ENCODE data around the gene KRTAP6-2.

DNA sequence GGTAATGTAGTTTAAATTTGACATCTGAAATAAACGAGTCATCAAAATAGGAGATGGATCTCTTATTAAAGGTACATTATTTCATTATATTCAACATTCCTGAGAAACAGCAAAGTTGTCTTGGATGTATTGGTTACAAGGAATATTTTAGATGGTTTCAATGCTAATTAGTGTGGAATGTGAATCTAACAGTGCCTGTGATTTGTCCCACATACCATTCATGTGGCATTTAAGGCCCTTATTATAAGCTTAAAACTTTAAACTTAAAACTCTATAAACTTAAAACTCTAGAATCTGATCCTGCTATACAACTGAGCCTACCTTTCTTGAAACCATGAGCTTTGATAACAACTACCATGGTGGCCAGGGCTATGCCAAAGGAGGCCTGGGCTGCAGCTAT lies 2.1 kb upstream of the KRTAP6-2 start, which contains the start of gene KRTAP22-1:
- TF ChIP-seq, protein P1, sequence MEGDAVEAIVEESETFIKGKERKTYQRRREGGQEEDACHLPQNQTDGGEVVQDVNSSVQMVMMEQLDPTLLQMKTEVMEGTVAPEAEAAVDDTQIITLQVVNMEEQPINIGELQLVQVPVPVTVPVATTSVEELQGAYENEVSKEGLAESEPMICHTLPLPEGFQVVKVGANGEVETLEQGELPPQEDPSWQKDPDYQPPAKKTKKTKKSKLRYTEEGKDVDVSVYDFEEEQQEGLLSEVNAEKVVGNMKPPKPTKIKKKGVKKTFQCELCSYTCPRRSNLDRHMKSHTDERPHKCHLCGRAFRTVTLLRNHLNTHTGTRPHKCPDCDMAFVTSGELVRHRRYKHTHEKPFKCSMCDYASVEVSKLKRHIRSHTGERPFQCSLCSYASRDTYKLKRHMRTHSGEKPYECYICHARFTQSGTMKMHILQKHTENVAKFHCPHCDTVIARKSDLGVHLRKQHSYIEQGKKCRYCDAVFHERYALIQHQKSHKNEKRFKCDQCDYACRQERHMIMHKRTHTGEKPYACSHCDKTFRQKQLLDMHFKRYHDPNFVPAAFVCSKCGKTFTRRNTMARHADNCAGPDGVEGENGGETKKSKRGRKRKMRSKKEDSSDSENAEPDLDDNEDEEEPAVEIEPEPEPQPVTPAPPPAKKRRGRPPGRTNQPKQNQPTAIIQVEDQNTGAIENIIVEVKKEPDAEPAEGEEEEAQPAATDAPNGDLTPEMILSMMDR (IDR thresholded peaks at IDR 0.05), result no peak
- TF ChIP-seq POLR2A (IDR thresholded peaks at IDR 0.05), result no peak
- TF ChIP-seq EP300 (IDR thresholded peaks at IDR 0.05), result no peak
